ENCODE data around the gene CPEB2. TPM values are rescaled to one million over a fixed set of nuclear protein-coding genes. Genes with fewer than 3 reads are reported as not detected.

Gene CPEB2
- total and polyA plus RNA-seq, 10 donors, result 3.2 to 21.8 (median 15.4) TPM

DNA sequence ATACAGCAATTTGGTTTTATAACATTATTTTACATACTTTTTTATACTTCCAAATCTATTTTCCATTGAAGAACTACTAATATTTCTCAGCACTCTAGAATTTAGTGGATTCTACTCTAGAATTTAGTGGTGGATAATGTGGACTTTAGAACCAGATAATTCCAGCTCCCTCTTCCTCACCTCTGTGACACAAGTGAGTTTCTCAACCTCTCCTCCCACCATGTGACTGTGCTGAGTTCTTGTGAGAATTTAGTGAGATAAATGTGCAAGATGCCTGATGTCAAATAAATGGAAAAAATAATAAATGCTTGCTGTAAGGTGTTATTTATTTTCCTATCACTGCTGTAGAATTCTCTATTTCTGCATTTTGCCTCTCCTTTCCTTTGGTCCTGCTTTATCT lies 107.3 kb downstream of the CPEB2 start:
- TF ChIP-seq, protein P1, sequence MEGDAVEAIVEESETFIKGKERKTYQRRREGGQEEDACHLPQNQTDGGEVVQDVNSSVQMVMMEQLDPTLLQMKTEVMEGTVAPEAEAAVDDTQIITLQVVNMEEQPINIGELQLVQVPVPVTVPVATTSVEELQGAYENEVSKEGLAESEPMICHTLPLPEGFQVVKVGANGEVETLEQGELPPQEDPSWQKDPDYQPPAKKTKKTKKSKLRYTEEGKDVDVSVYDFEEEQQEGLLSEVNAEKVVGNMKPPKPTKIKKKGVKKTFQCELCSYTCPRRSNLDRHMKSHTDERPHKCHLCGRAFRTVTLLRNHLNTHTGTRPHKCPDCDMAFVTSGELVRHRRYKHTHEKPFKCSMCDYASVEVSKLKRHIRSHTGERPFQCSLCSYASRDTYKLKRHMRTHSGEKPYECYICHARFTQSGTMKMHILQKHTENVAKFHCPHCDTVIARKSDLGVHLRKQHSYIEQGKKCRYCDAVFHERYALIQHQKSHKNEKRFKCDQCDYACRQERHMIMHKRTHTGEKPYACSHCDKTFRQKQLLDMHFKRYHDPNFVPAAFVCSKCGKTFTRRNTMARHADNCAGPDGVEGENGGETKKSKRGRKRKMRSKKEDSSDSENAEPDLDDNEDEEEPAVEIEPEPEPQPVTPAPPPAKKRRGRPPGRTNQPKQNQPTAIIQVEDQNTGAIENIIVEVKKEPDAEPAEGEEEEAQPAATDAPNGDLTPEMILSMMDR (IDR thresholded peaks at IDR 0.05 in 8 of 11, conservative IDR thresholded peaks at IDR 0.05 in 3 of 11), result no peak
- TF ChIP-seq POLR2AphosphoS5 (IDR thresholded peaks at IDR 0.05) (no peak), POLR2A (IDR thresholded peaks at IDR 0.05) (no peak)
- H3K9me3 ChIP-seq, result no peaks in the 10 kb centered on the region
- no peaks in the 10 kb centered on the region for H3K4me1 ChIP-seq
- no peaks in the 10 kb centered on the region for H3K36me3 ChIP-seq
- DNase-seq, result no peak
- H3K4me3 ChIP-seq, result no peak overlapping the region
- no peaks in the 10 kb centered on the region for H3K27me3 ChIP-seq (replicated peaks in 1 of 7)
- no peak overlapping the region for H3K27ac ChIP-seq
- intact Hi-C loops (cut with DNase I; ENCODE audit: low total_unique reads), result no loop called here

DNA sequence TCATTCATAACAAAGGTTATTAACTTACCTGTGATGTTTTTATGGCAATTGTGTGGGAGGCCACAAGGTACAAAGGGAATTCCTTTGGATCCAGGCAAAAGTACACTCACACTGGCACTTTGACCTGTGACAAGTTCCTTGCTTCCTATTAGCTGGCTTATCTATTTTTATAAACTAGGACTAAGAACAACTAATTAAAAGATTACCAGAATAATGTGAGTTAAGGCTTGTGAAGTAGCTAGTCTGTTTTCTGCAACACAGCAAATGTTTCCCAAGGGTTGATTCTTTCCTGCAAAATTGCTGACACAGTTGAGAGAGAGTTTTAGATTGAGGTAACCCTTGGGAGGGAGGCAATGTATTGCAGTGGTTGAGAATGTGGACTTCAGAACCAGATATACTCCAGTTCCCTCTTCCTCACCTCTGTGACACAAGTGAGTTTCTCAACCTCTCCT lies 107.9 kb downstream of the CPEB2 start:
- intact Hi-C loops (cut with DNase I; ENCODE audit: low total_unique reads), result no loop called here

DNA sequence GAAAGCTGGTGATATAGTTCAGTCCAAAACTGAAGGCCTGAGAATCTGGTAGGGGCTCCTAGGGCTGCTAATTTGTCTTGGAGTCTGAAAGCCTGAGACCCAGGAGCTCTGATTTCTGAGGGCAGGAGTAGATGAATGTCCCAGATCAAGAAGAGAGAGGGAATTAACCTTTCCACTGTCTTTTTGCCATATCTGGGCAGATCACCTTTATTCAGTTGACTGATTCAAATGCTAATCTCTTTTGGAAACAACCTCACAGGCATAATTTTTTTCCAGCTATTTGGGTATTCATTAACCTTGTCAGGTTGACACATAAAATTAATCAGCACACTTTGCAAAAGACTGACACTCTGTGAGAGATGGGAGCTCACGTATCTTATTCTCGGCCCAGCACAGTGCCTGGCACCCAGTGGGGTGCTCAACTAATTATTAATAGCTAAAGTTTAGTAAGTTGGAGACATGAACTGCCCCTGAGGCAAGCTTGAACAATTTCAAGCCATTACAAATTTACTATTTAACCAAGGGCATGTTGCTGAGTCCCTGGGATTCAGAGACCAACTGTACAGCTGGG lies 114.3 kb downstream of the CPEB2 start:
- no peaks in the 10 kb centered on the region for H3K4me1 ChIP-seq
- no peaks in the 10 kb centered on the region for H3K36me3 ChIP-seq
- H3K9me3 ChIP-seq, result peaks cover 0 to 26% (median 16%) of the 10 kb centered on the region in 8 donors
- no peaks in the 10 kb centered on the region for H3K27me3 ChIP-seq (replicated peaks in 1 of 7)
- intact Hi-C loops (cut with DNase I; ENCODE audit: low total_unique reads), result no loop called here
- no peak overlapping the region for H3K4me3 ChIP-seq
- no peak overlapping the region for H3K27ac ChIP-seq
- DNase-seq, result no peak
- WGBS, 5 donors, result 83 to 95% (median 90%) methylated on average over 2 of the region's 2 CpGs
- TF ChIP-seq, protein P1 (IDR thresholded peaks at IDR 0.05 in 8 of 11, conservative IDR thresholded peaks at IDR 0.05 in 3 of 11), result no peak
- TF ChIP-seq POLR2AphosphoS5 (IDR thresholded peaks at IDR 0.05) (no peak), POLR2A (IDR thresholded peaks at IDR 0.05) (no peak)

More for the DNA sequence above, 107.9 kb downstream of the CPEB2 start:
- no peaks in the 10 kb centered on the region for H3K27me3 ChIP-seq (replicated peaks in 1 of 7)
- no peaks in the 10 kb centered on the region for H3K9me3 ChIP-seq
- no peaks in the 10 kb centered on the region for H3K36me3 ChIP-seq
- H3K4me1 ChIP-seq, result no peaks in the 10 kb centered on the region
- TF ChIP-seq POLR2AphosphoS5 (IDR thresholded peaks at IDR 0.05) (no peak), POLR2A (IDR thresholded peaks at IDR 0.05) (no peak)
- TF ChIP-seq, protein P1 (IDR thresholded peaks at IDR 0.05 in 8 of 11, conservative IDR thresholded peaks at IDR 0.05 in 3 of 11), result no peak
- no peak overlapping the region for H3K27ac ChIP-seq
- H3K4me3 ChIP-seq, result no peak overlapping the region
- DNase-seq, result no peak

DNA sequence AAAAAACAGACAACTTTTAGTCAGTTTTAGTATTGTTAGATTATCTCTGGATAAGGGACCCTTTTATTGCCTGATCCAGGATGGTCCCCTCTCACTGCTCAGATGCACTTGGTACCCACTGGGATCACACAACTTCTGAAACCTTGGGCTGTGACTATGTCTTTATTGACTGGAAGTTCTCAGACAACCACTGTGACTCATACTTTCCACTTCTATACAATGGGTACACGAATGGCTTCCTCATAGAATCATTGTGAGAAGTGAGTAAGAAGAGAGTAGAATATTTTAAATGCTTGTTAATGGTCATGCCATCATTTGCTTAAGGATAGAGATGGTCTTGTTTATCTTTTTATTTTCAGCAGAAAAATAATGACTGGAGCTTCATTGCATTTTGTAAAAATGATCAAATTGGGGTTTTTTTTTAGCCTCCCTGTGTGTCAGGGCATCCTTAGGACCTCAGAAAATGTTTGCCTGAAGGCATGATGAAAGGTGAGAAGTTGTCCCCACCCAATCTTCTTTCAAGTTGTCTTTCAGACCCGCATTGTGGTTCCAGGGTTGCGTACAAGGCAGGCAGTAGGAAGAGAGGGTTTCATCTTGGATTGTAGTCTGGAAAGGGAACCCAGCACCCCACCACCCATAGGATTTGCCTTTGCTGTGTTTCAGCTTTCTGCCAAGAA lies 115.1 kb downstream of the CPEB2 start:
- Histone ChIP-seq H3K27ac (no peak overlapping the region), H3K4me1 (no peaks in the 10 kb centered on the region), H3K9me3 (peaks cover 0 to 32% (median 16%) of the 10 kb centered on the region in 8 donors), H3K36me3 (no peaks in the 10 kb centered on the region), H3K27me3 (replicated peaks in 1 of 7) (no peaks in the 10 kb centered on the region), H3K4me3 (no peak overlapping the region)
- intact Hi-C loops (cut with DNase I; ENCODE audit: low total_unique reads), result no loop called here
- DNase-seq, result no peak
- TF ChIP-seq POLR2AphosphoS5 (IDR thresholded peaks at IDR 0.05), result no peak
- no peak for TF ChIP-seq POLR2A (IDR thresholded peaks at IDR 0.05)
- TF ChIP-seq, protein P1 (IDR thresholded peaks at IDR 0.05 in 8 of 11, conservative IDR thresholded peaks at IDR 0.05 in 3 of 11), result no peak
- WGBS, 5 donors, result 71 to 83% (median 79%) methylated on average over 3 of the region's 3 CpGs
